GM21825 (cell line): ENCODE measurements around the gene TMEM39A.

ENCODE experiments used
- ATAC-seq: cut with Tn5 transposase; IDR thresholded peaks from one replicate; pipeline ENCODE4 v1.9.1; 2021; ENCODE audit warnings: mild to moderate bottlenecking, moderate library complexity; ENCODE audit not compliant: unreplicated experiment

The TMEM39A gene

DNA sequence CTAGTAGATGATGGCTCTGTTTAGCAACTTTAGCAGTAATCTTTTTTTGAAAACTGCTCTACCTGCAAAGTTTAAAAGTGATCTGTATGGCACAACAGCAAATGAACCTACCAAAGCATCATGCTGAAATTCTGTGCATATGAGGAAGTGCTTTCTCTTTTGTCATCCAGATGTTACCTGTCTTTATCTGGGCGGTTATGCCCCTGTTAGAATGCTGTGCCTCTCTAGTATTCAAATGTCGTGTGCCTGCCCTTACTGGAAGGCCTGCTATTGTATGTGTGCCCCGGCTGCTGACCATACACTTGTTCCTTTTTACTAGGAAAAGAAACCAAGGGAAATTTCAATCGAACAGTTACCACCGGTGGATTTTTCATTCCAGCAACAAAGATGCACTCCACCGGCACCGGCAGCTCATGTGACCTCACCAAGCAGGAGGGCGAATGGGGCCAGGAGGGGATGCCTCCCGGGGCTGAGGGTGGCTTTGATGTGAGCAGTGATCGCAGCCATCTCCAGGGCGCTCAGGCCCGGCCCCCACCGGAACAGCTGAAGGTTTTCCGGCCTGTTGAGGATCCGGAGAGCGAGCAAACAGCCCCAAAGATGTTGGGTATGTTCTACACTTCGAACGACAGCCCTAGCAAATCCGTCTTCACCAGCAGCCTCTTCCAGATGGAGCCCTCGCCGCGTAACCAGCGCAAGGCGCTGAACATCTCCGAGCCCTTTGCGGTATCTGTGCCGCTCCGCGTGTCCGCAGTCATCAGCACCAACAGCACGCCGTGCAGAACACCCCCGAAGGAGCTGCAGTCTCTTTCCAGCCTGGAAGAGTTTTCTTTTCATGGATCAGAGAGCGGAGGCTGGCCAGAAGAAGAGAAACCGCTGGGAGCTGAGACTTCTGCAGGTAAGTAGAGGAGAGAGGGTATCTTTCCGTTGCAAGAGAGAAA lies 61.6 kb downstream of the TMEM39A start:
- peak; percentile 73 for ATAC-seq

DNA sequence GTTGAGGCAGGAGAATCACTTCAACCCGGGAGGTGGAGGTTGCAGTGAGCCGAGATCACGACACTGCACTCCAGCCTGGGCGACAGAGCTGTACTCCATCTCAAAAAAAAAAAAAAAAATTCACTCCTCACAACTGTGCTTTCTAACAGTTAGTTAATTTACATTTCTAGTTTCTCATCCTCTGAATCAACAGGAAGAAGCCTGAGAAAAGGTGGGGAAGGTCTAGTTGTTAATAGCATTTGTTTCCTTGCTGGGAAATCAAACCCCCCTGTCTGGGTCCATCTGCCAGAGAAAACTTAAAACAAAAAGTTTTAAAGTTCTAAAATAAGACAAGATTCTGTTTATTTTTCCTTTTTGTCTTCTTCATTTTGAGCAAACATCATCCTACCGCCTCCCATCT lies 62.3 kb downstream of the TMEM39A start:
- ATAC-seq = peak; percentile 64

DNA sequence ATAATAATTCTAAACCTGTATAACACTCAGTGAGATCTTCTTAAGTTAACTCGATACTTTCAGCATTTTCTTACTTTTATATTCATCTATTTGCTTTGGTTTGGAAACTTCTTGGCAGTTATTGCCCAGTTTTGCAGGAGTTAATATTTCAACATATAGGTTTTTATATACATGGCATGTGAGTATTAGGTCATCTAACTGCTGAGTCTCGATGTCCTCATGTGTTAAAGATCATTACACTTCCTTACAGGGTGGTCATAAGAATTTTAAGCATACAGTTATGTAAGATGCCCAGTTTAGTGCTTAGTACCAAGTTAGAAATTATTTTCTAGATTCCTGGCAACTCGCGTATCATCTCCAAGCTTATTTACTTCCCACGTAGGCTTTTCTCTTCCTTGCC lies 62.9 kb downstream of the TMEM39A start:
- ATAC-seq = no peak

- ATAC-seq = no peak
These were observed 66.5 kb downstream of the TMEM39A start for GRCh38 chr3:119396870-119397269.

- ATAC-seq = peak; percentile 54
These were observed 67.5 kb downstream of the TMEM39A start for GRCh38 chr3:119395923-119396358.

DNA sequence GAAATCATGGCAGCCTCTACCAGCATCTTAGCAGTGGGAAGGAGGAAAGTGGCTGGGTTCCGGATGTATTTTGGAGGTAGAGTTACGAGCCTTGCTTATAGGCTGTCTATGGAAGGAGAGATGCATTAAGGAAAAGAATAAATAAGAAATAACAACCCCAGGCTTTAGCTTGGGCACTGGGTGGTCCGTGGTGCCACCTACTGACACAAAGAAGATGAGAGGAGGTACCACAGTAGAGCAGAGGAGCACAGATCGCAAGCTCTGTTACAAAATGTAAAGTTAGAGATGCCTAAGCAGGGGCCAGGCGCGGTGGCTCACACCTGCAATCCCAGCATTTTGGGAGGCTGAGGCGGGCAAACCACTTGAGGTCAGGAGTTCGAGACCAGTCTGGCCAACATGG lies 74.8 kb downstream of the TMEM39A start:
- no peak for ATAC-seq

DNA sequence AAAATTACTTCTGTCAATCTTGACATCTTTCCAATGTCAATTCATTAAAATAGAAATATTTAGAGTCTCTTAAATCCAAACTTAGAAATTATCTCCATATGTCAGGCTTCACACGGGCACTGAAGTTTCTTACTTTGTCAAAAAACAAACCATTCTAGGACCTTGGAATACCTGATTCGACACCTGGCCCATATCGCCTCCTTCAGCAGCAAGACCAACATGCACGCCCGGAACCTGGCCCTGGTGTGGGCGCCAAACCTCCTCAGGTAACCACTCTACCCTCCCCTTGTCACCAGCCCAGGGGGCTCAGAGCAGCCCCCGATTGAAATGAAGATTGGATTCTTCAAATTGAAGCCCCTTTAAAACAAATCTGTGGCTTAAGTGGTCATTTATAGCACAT lies 81.3 kb downstream of the TMEM39A start:
- ATAC-seq = no peak

DNA sequence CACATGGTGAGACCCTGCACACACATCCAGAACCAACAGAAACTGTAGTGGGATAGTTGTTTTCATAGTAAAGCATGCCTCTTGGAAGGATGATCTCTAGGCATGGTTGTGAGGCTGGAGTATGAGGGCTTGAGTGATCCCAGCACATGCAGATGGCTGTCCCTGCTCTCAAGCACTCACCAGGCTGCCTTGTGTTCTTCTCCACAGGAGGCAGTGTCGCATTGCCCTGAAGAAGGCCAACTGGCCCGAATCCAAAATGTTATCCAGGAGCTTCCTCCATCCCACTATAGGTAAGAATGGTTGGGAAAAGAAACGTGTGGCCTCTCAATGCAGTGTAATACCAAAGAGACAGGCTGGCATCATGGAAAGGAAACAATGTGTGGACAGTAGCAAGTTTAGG lies 82.7 kb downstream of the TMEM39A start:
- ATAC-seq = no peak
